Left lung (tissue), 10 donors: ENCODE data around the gene SLN. TPM values are rescaled to one million over a fixed set of nuclear protein-coding genes. Genes with fewer than 3 reads are reported as not detected.

Experiments
- ATAC-seq: fragments of 200-7000 bp; cut with Tn5 transposase; one replicate; pipeline ENCODE4 v1.9.1; 2020; ENCODE audit warnings: moderate library complexity
- DNase-seq, 4 donors: peaks; one replicate each; pipeline ENCODE4 v3.0.0-alpha.2; 2013 to 2020
- H3K27ac ChIP-seq, 2 donors: fragments of 200-600 bp; sonication (generic) in 1 of 2; one replicate each; pipeline versions ENCODE4 v1.5.0 to v1.8.0; 2020 to 2021
- H3K27me3 ChIP-seq, 2 donors: fragments of 200-600 bp; sonication (generic) in 1 of 2; one replicate each; pipeline versions ENCODE4 v1.5.0 to v1.8.0; 2020 to 2021
- H3K36me3 ChIP-seq, 2 donors: fragments of 200-600 bp; sonication (generic) in 1 of 2; one replicate each; pipeline versions ENCODE4 v1.5.0 to v1.8.0; 2020 to 2021
- H3K4me1 ChIP-seq, 2 donors: fragments of 200-600 bp; one replicate each; pipeline ENCODE4 v1.8.0; 2021
- H3K4me3 ChIP-seq, 2 donors: fragments of 200-600 bp; sonication (generic) in 1 of 2; one replicate each; pipeline versions ENCODE4 v1.5.0 to v1.8.0; 2020 to 2021; ENCODE audit warnings: mild to moderate bottlenecking in 1 of 2
- H3K9me3 ChIP-seq, 2 donors: fragments of 200-600 bp; sonication (generic) in 1 of 2; one replicate each; pipeline versions ENCODE4 v1.5.0 to v1.8.0; 2020 to 2021
- intact Hi-C, 2 donors: fragments of 100-400 bp; cut with DNase I; formaldehyde crosslinking; loops; one replicate each; pipeline versions ENCODE4 v1.11.2 to v1.14.2; 2022
- polyA plus RNA-seq, 6 donors: library from polyadenylated mRNA; unstranded; fragments of 120-200 nt; gene quantifications; one replicate each; pipeline ENCODE4 v1.2.1, GENCODE V29; 2013; ENCODE audit not compliant: insufficient read length in 6 of 6
- total RNA-seq, 2 donors: library from RNA; stranded (reverse); fragmentation: NEBNext Ultra II Directional; extraction: Animal tissue kit (Norgen Biotek cat#: 25700); gene quantifications; one replicate each; pipeline ENCODE4 v1.2.1, GENCODE V29; 2021
- TF ChIP-seq, protein P1 (sequence below), 2 donors: fragments of 200-600 bp; sonication (generic) in 1 of 2; IDR thresholded peaks; one replicate each; pipeline versions ENCODE4 v1.5.0 to v1.8.0; 2021; ENCODE audit warnings: antibody characterized with exemption in 2 of 2
- donor health status: DM: no; HTN: yes; CAD: no.
- donor health status: DM: no; HTN: no; CAD: no.

Gene SLN
- total and polyA plus RNA-seq, 8 donors: 0.23 to 2.4 (median 0.96) TPM; not detected in 5

DNA sequence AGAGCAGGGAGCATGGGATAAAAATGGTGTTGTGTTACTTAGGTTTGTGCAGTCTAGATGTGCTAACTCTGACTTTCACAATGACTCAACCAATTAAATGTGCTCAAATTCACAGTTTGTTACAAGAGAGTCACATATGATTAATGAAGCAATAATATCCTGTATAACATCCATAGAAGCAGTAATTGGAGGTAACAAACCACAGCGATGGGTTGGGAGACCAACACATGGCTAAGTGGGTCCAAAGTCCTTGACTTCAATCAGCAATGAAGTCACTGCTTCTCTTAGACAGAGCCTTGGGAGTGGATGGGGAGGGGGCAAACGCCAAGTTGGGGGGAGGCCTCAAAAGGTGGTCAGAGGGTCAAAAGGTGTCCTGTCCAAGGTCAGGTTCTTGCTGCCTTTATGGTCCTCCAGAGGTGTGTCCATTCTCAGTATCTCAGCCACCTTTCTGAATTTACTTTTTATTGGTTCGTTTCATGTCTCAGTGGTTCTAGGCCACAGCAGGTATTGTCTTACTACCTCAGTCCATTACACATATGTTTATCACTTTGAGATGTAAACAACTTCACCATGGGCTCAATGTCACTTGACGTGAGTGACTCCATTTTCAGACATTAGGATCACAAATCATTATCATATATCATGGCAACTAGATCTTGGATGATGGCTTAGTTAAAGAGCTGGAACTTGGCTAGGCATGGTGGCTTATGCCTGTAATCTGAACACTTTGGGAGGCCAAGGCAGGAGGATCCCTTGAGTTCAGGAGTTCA is 32.4 kb downstream of the SLN start:
- no peaks in the 10 kb centered on the region for H3K36me3 ChIP-seq
- ATAC-seq (no peak), DNase-seq (no peak)
- no peaks in the 10 kb centered on the region for H3K4me1 ChIP-seq
- TF ChIP-seq, protein P1, sequence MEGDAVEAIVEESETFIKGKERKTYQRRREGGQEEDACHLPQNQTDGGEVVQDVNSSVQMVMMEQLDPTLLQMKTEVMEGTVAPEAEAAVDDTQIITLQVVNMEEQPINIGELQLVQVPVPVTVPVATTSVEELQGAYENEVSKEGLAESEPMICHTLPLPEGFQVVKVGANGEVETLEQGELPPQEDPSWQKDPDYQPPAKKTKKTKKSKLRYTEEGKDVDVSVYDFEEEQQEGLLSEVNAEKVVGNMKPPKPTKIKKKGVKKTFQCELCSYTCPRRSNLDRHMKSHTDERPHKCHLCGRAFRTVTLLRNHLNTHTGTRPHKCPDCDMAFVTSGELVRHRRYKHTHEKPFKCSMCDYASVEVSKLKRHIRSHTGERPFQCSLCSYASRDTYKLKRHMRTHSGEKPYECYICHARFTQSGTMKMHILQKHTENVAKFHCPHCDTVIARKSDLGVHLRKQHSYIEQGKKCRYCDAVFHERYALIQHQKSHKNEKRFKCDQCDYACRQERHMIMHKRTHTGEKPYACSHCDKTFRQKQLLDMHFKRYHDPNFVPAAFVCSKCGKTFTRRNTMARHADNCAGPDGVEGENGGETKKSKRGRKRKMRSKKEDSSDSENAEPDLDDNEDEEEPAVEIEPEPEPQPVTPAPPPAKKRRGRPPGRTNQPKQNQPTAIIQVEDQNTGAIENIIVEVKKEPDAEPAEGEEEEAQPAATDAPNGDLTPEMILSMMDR (IDR thresholded peaks at IDR 0.05): no peak
- no peak overlapping the region for H3K4me3 ChIP-seq
- no peaks in the 10 kb centered on the region for H3K27me3 ChIP-seq
- intact Hi-C loops: no loop called here
- no peaks in the 10 kb centered on the region for H3K9me3 ChIP-seq
- no peak overlapping the region for H3K27ac ChIP-seq

DNA sequence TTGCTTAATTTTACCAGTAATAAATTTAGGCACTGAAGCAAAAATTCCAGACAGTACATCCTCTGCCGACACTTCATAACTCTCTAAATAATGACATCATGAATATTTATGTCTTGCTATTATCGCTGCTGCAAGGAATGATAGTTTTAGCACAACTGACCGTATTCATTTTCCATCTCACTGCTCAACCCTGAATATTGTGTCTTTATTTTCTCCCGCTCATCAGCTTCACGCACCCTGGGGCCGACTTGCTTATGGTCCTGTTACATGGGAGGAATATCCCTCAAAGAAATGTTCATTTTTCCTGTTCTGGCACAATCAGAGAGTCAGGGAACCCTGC is 33.3 kb downstream of the SLN start:
- TF ChIP-seq, protein P1 (IDR thresholded peaks at IDR 0.05): no peak
- Histone ChIP-seq H3K27me3 (no peaks in the 10 kb centered on the region), H3K27ac (no peak overlapping the region), H3K4me1 (no peaks in the 10 kb centered on the region), H3K36me3 (no peaks in the 10 kb centered on the region), H3K4me3 (no peak overlapping the region), H3K9me3 (no peaks in the 10 kb centered on the region)
- ATAC-seq: no peak
- no peak for DNase-seq
- intact Hi-C loops: no loop called here

DNA sequence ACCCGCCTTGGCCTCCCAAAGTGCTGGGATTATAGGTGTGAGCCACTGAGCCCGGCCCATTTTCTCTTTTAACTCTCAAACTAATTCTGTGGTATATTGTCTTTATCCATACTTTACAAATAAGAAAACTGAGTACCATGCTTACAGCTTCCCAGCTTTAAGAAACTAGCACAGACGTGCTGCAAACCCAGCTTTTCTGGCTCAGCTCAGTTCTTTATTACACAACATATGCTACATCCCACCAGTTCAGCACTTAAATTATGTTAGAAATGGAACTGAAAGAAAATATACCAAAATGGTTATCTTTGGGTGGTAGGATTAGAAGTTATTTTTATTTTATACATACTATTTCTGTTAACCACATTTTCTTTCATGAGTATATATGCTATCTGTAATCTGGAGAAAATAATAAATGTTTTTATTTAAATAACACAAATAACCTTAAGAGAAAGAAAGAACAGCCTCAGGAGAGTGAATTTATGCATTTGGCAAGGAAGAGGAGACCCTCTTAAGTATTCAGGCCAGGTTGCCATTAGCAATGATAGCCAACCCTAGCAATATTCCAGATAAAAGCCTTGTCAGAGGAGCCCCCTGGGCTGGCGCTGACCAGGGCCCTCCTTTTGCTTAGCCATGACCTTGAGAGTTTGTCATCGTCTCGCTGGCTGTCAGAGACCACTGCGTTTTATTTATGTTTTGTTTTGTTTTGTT is 33.8 kb downstream of the SLN start:
- intact Hi-C loops: no loop called here
- TF ChIP-seq, protein P1 (IDR thresholded peaks at IDR 0.05): no peak
- no peaks in the 10 kb centered on the region for H3K4me1 ChIP-seq
- H3K36me3 ChIP-seq: no peaks in the 10 kb centered on the region
- DNase-seq (no peak), ATAC-seq (no peak)
- no peak overlapping the region for H3K4me3 ChIP-seq
- H3K9me3 ChIP-seq: no peaks in the 10 kb centered on the region
- no peak overlapping the region for H3K27ac ChIP-seq
- H3K27me3 ChIP-seq: no peaks in the 10 kb centered on the region

DNA sequence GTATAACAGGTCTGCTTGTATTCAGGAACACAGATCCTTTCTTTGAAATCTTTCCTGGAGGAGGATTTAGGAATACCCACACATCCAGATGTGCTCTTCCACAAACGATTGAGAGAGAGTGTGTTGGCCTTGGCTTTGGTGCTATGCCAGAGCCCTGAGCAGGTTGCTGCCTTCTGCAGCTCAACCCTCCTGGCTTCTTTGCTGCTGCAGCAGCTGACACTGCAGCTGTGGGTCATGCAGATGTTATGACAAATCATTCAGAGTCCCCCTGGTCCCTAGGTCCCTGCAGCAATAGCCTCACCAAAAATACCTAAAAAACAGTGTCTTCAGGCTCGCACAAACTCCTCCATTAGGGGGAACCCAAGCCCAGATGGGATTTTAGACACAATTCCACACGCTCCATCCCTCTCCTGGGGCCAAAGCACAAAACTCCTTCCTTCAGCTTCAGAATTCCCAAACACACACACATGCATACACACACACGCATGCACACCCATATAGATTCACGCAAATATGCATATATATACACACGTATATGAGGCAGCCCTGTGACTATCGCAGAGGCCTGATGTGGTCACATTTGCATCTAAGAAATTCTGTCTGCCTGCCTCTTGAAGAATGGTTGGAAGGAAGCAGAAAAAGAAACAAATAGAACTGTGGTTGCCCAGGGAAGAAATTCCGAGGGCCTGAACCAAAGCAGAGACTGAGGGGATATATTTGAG is 35.4 kb downstream of the SLN start:
- no peak overlapping the region for H3K4me3 ChIP-seq
- TF ChIP-seq, protein P1 (IDR thresholded peaks at IDR 0.05): no peak
- H3K9me3 ChIP-seq: no peaks in the 10 kb centered on the region
- H3K4me1 ChIP-seq: no peaks in the 10 kb centered on the region
- intact Hi-C loops: no loop called here
- no peaks in the 10 kb centered on the region for H3K27me3 ChIP-seq
- DNase-seq (no peak), ATAC-seq (no peak)
- no peak overlapping the region for H3K27ac ChIP-seq
- H3K36me3 ChIP-seq: no peaks in the 10 kb centered on the region

DNA sequence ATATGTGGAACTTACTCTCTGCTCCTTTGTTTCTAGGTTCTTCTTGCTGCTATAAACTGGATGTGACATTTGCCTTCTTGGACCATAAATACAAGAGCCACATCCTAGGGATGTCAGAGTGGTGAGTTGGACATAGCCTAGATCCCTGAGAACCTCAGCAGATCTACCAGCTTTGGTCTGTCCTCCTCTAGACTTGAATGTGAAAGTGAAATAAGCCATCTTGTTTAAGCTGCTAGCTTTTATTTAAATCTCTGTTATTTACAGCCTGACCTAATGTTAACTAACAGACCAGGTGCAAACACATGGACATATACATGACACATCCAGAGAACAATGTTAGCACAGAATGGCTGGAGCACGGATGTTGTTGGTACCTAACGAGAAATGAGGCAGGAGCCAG is 36.0 kb downstream of the SLN start:
- Histone ChIP-seq H3K27ac (no peak overlapping the region), H3K4me3 (no peak overlapping the region), H3K9me3 (no peaks in the 10 kb centered on the region), H3K4me1 (no peaks in the 10 kb centered on the region), H3K36me3 (no peaks in the 10 kb centered on the region), H3K27me3 (no peaks in the 10 kb centered on the region)
- ATAC-seq: no peak
- DNase-seq: no peak
- intact Hi-C loops: no loop called here
- TF ChIP-seq, protein P1 (IDR thresholded peaks at IDR 0.05): no peak
